Measurements from ENCODE around the gene NAALADL2. TPM values are rescaled to one million over a fixed set of nuclear protein-coding genes. Genes with fewer than 3 reads are reported as not detected.

The NAALADL2 gene
- total RNA-seq, 1 experiment from 2014 or later, result not detected

DNA sequence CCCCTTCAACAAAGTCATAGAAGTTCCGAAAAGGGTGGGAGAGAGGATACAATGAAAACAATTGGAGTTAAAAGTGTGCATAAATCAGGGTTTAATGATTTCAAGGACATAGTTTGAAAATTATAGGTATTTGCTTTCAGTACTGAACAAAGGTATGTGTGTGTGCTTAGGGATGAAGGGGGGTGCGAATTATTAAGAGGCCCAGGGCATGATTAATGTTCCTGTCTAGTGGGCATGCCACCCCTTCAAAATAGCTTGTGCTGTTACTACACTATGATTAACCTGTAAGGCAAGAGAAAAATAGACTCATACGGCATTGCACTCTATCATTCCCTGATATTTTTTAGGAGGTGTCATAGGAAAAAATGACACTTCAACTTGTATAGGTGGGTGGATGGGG lies 731.6 kb downstream of the NAALADL2 start:
- Histone ChIP-seq H4K20me1 (ENCODE audit: insufficient read depth, low read depth, low read length) (no peaks in the 10 kb centered on the region), H3K36me3 (ENCODE audit: insufficient read depth, low read length) (no peaks in the 10 kb centered on the region), H3K4me3 (ENCODE audit: low read length) (no peak overlapping the region), H3K9me3 (ENCODE audit: low read length) (peaks cover 18% of the 10 kb centered on the region; the same call in 1 of the 2 replicates), H3K27me3 (ENCODE audit: low read length) (no peaks in the 10 kb centered on the region), H3K4me1 (ENCODE audit: low read length) (no peaks in the 10 kb centered on the region), H3K9me2 (replicated peaks; ENCODE audit: insufficient read depth, low read length) (no peaks in the 10 kb centered on the region), H3K4me2 (ENCODE audit: low read depth, low read length, poor library complexity, severe bottlenecking) (no peak overlapping the region), H2AFZ (ENCODE audit: low read length) (no peak overlapping the region), H3K9ac (ENCODE audit: low read length) (no peak overlapping the region), H3K27ac (ENCODE audit: low read length) (no peak overlapping the region), H3K79me2 (ENCODE audit: low read length) (no peaks in the 10 kb centered on the region)
- no peak for DNase-seq

DNA sequence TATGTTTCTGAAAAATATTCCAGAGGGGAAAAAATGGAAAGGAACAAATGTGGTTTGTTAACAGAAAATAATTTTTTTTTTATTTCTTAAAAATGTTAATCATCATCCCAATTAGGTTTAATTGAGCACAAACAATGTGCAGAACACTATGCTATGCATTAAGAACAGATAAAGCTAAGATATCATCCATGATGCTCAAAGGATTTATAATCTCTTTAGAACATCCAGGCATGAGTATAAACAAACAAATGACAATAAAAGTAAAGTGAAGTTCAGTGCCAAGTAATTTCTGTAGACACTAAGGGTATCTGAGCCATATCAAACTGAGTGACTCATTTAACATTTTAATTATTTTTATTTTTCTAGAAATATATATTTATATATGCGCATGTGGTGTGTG lies 732.2 kb downstream of the NAALADL2 start:
- Histone ChIP-seq H2AFZ (ENCODE audit: low read length) (no peak overlapping the region), H3K4me1 (ENCODE audit: low read length) (no peaks in the 10 kb centered on the region), H3K27me3 (ENCODE audit: low read length) (no peaks in the 10 kb centered on the region), H3K27ac (ENCODE audit: low read length) (no peak overlapping the region), H3K9ac (ENCODE audit: low read length) (no peak overlapping the region), H4K20me1 (ENCODE audit: insufficient read depth, low read depth, low read length) (no peaks in the 10 kb centered on the region), H3K4me3 (ENCODE audit: low read length) (no peak overlapping the region), H3K4me2 (ENCODE audit: low read depth, low read length, poor library complexity, severe bottlenecking) (no peak overlapping the region), H3K36me3 (ENCODE audit: insufficient read depth, low read length) (no peaks in the 10 kb centered on the region), H3K9me3 (ENCODE audit: low read length) (peaks cover 16% of the 10 kb centered on the region; the same call in 1 of the 2 replicates), H3K9me2 (replicated peaks; ENCODE audit: insufficient read depth, low read length) (no peaks in the 10 kb centered on the region), H3K79me2 (ENCODE audit: low read length) (no peaks in the 10 kb centered on the region)
- no peak for DNase-seq

- H3K79me2 ChIP-seq (ENCODE audit: low read length), result no peaks in the 10 kb centered on the region
- H3K4me1 ChIP-seq (ENCODE audit: low read length), result no peaks in the 10 kb centered on the region
- no peaks in the 10 kb centered on the region for H3K36me3 ChIP-seq (ENCODE audit: insufficient read depth, low read length)
- H4K20me1 ChIP-seq (ENCODE audit: insufficient read depth, low read depth, low read length), result no peaks in the 10 kb centered on the region
- H3K9me2 ChIP-seq (replicated peaks; ENCODE audit: insufficient read depth, low read length), result no peaks in the 10 kb centered on the region
- no peak overlapping the region for H3K4me3 ChIP-seq (ENCODE audit: low read length)
- H3K27ac ChIP-seq (ENCODE audit: low read length), result no peak overlapping the region
- peaks cover 15% of the 10 kb centered on the region; the same call in 1 of the 2 replicates for H3K9me3 ChIP-seq (ENCODE audit: low read length)
- no peak overlapping the region for H3K4me2 ChIP-seq (ENCODE audit: low read depth, low read length, poor library complexity, severe bottlenecking)
- H3K27me3 ChIP-seq (ENCODE audit: low read length), result no peaks in the 10 kb centered on the region
- H3K9ac ChIP-seq (ENCODE audit: low read length), result no peak overlapping the region
- DNase-seq, result no peak
- H2AFZ ChIP-seq (ENCODE audit: low read length), result no peak overlapping the region
These were observed 734.2 kb downstream of the NAALADL2 start for GRCh38 chr3:175593331-175593730.

- no peaks in the 10 kb centered on the region for H3K4me1 ChIP-seq (ENCODE audit: low read length)
- no peak overlapping the region for H3K4me2 ChIP-seq (ENCODE audit: low read depth, low read length, poor library complexity, severe bottlenecking)
- peaks cover 4% of the 10 kb centered on the region for H3K9me3 ChIP-seq (ENCODE audit: low read length)
- H2AFZ ChIP-seq (ENCODE audit: low read length), result no peak overlapping the region
- H3K27ac ChIP-seq (ENCODE audit: low read length), result no peak overlapping the region
- H4K20me1 ChIP-seq (ENCODE audit: insufficient read depth, low read depth, low read length), result no peaks in the 10 kb centered on the region
- DNase-seq, result no peak
- H3K9ac ChIP-seq (ENCODE audit: low read length), result no peak overlapping the region
- no peaks in the 10 kb centered on the region for H3K36me3 ChIP-seq (ENCODE audit: insufficient read depth, low read length)
- no peaks in the 10 kb centered on the region for H3K79me2 ChIP-seq (ENCODE audit: low read length)
- H3K27me3 ChIP-seq (ENCODE audit: low read length), result no peaks in the 10 kb centered on the region
- no peak overlapping the region for H3K4me3 ChIP-seq (ENCODE audit: low read length)
- no peaks in the 10 kb centered on the region for H3K9me2 ChIP-seq (replicated peaks; ENCODE audit: insufficient read depth, low read length)
These were observed 739.6 kb downstream of the NAALADL2 start for GRCh38 chr3:175598740-175599139.

- DNase-seq, result no peak
These were observed 742.4 kb downstream of the NAALADL2 start for GRCh38 chr3:175601521-175601920.

GRCh38 chr3:175605851-175606250 lies 746.7 kb downstream of the NAALADL2 start:
- Histone ChIP-seq H3K27me3 (ENCODE audit: low read length) (no peaks in the 10 kb centered on the region), H3K9ac (ENCODE audit: low read length) (no peak overlapping the region)
- DNase-seq, result no peak

More at GRCh38 chr3:175601521-175601920, 742.4 kb downstream of the NAALADL2 start:
- Histone ChIP-seq H3K9me2 (replicated peaks; ENCODE audit: insufficient read depth, low read length) (no peaks in the 10 kb centered on the region), H3K27me3 (ENCODE audit: low read length) (no peaks in the 10 kb centered on the region), H3K79me2 (ENCODE audit: low read length) (no peaks in the 10 kb centered on the region), H4K20me1 (ENCODE audit: insufficient read depth, low read depth, low read length) (no peaks in the 10 kb centered on the region), H3K36me3 (ENCODE audit: insufficient read depth, low read length) (no peaks in the 10 kb centered on the region), H3K27ac (ENCODE audit: low read length) (no peak overlapping the region), H3K4me3 (ENCODE audit: low read length) (no peak overlapping the region), H2AFZ (ENCODE audit: low read length) (no peak overlapping the region), H3K9me3 (ENCODE audit: low read length) (peaks cover 11% of the 10 kb centered on the region), H3K9ac (ENCODE audit: low read length) (no peak overlapping the region), H3K4me1 (ENCODE audit: low read length) (no peaks in the 10 kb centered on the region), H3K4me2 (ENCODE audit: low read depth, low read length, poor library complexity, severe bottlenecking) (no peak overlapping the region)

GRCh38 chr3:175606650-175607318 lies 747.6 kb downstream of the NAALADL2 start:
- Histone ChIP-seq H3K4me2 (ENCODE audit: low read depth, low read length, poor library complexity, severe bottlenecking) (no peak overlapping the region), H3K9me3 (ENCODE audit: low read length) (peaks cover 31% of the 10 kb centered on the region)

More at GRCh38 chr3:175605851-175606250, 746.7 kb downstream of the NAALADL2 start:
- no peak overlapping the region for H3K27ac ChIP-seq (ENCODE audit: low read length)
- no peaks in the 10 kb centered on the region for H4K20me1 ChIP-seq (ENCODE audit: insufficient read depth, low read depth, low read length)
- no peak overlapping the region for H3K4me2 ChIP-seq (ENCODE audit: low read depth, low read length, poor library complexity, severe bottlenecking)
- no peak overlapping the region for H3K4me3 ChIP-seq (ENCODE audit: low read length)
- no peaks in the 10 kb centered on the region for H3K36me3 ChIP-seq (ENCODE audit: insufficient read depth, low read length)
- no peaks in the 10 kb centered on the region for H3K79me2 ChIP-seq (ENCODE audit: low read length)
- H3K9me2 ChIP-seq (replicated peaks; ENCODE audit: insufficient read depth, low read length), result no peaks in the 10 kb centered on the region
- H3K9me3 ChIP-seq (ENCODE audit: low read length), result peaks cover 27% of the 10 kb centered on the region
- no peaks in the 10 kb centered on the region for H3K4me1 ChIP-seq (ENCODE audit: low read length)
- no peak overlapping the region for H2AFZ ChIP-seq (ENCODE audit: low read length)

DNA sequence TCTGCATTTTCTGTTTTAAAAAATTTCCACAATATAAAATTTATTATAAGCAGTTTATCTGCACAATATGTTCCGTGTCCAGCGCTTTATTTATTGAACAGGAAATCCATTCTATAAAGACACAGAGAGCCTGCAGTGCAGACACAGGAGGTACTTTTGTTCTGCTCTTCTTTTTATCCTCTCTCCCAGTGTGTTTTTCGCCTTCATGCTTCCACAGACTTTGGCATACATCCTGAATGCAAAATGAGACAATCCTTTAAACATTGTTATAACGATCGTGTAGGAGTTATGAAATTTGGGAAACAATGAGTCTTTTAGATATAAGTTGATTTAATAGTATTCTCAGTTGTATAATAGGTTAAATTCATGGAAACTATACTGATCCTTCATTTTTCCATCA lies 749.2 kb downstream of the NAALADL2 start:
- H3K36me3 ChIP-seq (ENCODE audit: insufficient read depth, low read length), result no peaks in the 10 kb centered on the region
- DNase-seq, result no peak
- no peaks in the 10 kb centered on the region for H3K27me3 ChIP-seq (ENCODE audit: low read length)
- no peak overlapping the region for H3K27ac ChIP-seq (ENCODE audit: low read length)
- no peaks in the 10 kb centered on the region for H3K9me2 ChIP-seq (replicated peaks; ENCODE audit: insufficient read depth, low read length)
- no peaks in the 10 kb centered on the region for H3K4me1 ChIP-seq (ENCODE audit: low read length)
- no peak overlapping the region for H3K4me3 ChIP-seq (ENCODE audit: low read length)
- H3K9ac ChIP-seq (ENCODE audit: low read length), result no peak overlapping the region
- no peak overlapping the region for H3K4me2 ChIP-seq (ENCODE audit: low read depth, low read length, poor library complexity, severe bottlenecking)
- H4K20me1 ChIP-seq (ENCODE audit: insufficient read depth, low read depth, low read length), result no peaks in the 10 kb centered on the region
- no peaks in the 10 kb centered on the region for H3K79me2 ChIP-seq (ENCODE audit: low read length)
- H3K9me3 ChIP-seq (ENCODE audit: low read length), result peaks cover 36% of the 10 kb centered on the region
- no peak overlapping the region for H2AFZ ChIP-seq (ENCODE audit: low read length)

More at GRCh38 chr3:175606650-175607318, 747.6 kb downstream of the NAALADL2 start:
- Histone ChIP-seq H3K9me2 (replicated peaks; ENCODE audit: insufficient read depth, low read length) (no peaks in the 10 kb centered on the region), H4K20me1 (ENCODE audit: insufficient read depth, low read depth, low read length) (no peaks in the 10 kb centered on the region), H3K9ac (ENCODE audit: low read length) (no peak overlapping the region), H2AFZ (ENCODE audit: low read length) (no peak overlapping the region), H3K4me1 (ENCODE audit: low read length) (no peaks in the 10 kb centered on the region), H3K27ac (ENCODE audit: low read length) (no peak overlapping the region), H3K79me2 (ENCODE audit: low read length) (no peaks in the 10 kb centered on the region), H3K4me3 (ENCODE audit: low read length) (no peak overlapping the region), H3K27me3 (ENCODE audit: low read length) (no peaks in the 10 kb centered on the region), H3K36me3 (ENCODE audit: insufficient read depth, low read length) (no peaks in the 10 kb centered on the region)
- DNase-seq, result no peak
